ENCODE measurements around the gene PEX11A. TPM values are rescaled to one million over a fixed set of nuclear protein-coding genes. Genes with fewer than 3 reads are reported as not detected.

PEX11A gene
- total RNA-seq, 4 donors from 2014 or later, result 7.2 to 15.5 (median 9.7) TPM

GRCh38 chr15:89728254-89728653 lies 37.7 kb upstream of the PEX11A start:
- Histone ChIP-seq H3K9me3 (peaks cover 0 to 10% (median 0%) of the 10 kb centered on the region in 4 donors), H3K36me3 (no peaks in the 10 kb centered on the region), H3K4me1 (peaks cover 0 to 6% (median 0%) of the 10 kb centered on the region in 4 donors), H3K27me3 (no peaks in the 10 kb centered on the region), H3K27ac (peak overlapping the region in 2 of 4 donors; percentile 38 to 55), H3K4me3 (no peak overlapping the region)
- no peak for DNase-seq (ENCODE audit: low spot score in 2 of 2)
- no peak for TF ChIP-seq CTCF (IDR thresholded peaks at IDR 0.05)
- no peak for TF ChIP-seq POLR2A (IDR thresholded peaks at IDR 0.05)
- TF ChIP-seq EP300 (IDR thresholded peaks at IDR 0.05), result peak; percentile 27 to 66
- 33 to 37% methylated on average over 2 of the region's 2 CpGs for WGBS, 2 donors

- Histone ChIP-seq H3K9me3 (peaks cover 0 to 10% (median 0%) of the 10 kb centered on the region in 4 donors), H3K4me3 (no peak overlapping the region), H3K4me1 (peaks cover 0 to 6% (median 0%) of the 10 kb centered on the region in 4 donors), H3K27me3 (no peaks in the 10 kb centered on the region), H3K36me3 (no peaks in the 10 kb centered on the region), H3K27ac (no peak overlapping the region)
- no peak for TF ChIP-seq POLR2A (IDR thresholded peaks at IDR 0.05)
- TF ChIP-seq EP300 (IDR thresholded peaks at IDR 0.05), result no peak
- TF ChIP-seq CTCF (IDR thresholded peaks at IDR 0.05), result no peak
- 83 to 88% methylated on average over 1 of the region's 1 CpG for WGBS, 2 donors
- no peak for DNase-seq (ENCODE audit: low spot score in 2 of 2)
Measured at GRCh38 chr15:89725064-89725463, 34.5 kb upstream of the PEX11A start.

- H3K36me3 ChIP-seq, result no peaks in the 10 kb centered on the region
- peaks cover 0 to 10% (median 0%) of the 10 kb centered on the region in 4 donors for H3K9me3 ChIP-seq
- H3K27me3 ChIP-seq, result no peaks in the 10 kb centered on the region
- 97 to 100% methylated on average over 1 of the region's 1 CpG for WGBS, 2 donors
- TF ChIP-seq POLR2A (IDR thresholded peaks at IDR 0.05), result no peak
- TF ChIP-seq CTCF (IDR thresholded peaks at IDR 0.05), result no peak
- TF ChIP-seq EP300 (IDR thresholded peaks at IDR 0.05), result no peak
- no peak for DNase-seq (ENCODE audit: low spot score in 2 of 2)
- H3K4me3 ChIP-seq, result no peak overlapping the region
- no peak overlapping the region for H3K27ac ChIP-seq
- peaks cover 0 to 6% (median 0%) of the 10 kb centered on the region in 4 donors for H3K4me1 ChIP-seq
Measured at GRCh38 chr15:89724621-89725020, 34.1 kb upstream of the PEX11A start.

- Histone ChIP-seq H3K4me3 (no peak overlapping the region), H3K36me3 (no peaks in the 10 kb centered on the region), H3K4me1 (no peaks in the 10 kb centered on the region), H3K27ac (no peak overlapping the region), H3K9me3 (peaks cover 0 to 10% (median 0%) of the 10 kb centered on the region in 4 donors), H3K27me3 (no peaks in the 10 kb centered on the region)
- DNase-seq (ENCODE audit: low spot score in 2 of 2), result no peak
- TF ChIP-seq CTCF (IDR thresholded peaks at IDR 0.05) (no peak), EP300 (IDR thresholded peaks at IDR 0.05) (no peak), POLR2A (IDR thresholded peaks at IDR 0.05) (no peak)
- WGBS, 2 donors, result 74 to 75% methylated on average over 3 of the region's 3 CpGs
Measured at GRCh38 chr15:89723031-89723430, 32.5 kb upstream of the PEX11A start.

GRCh38 chr15:89714775-89715174 lies 24.2 kb upstream of the PEX11A start:
- no peak for DNase-seq (ENCODE audit: low spot score in 2 of 2)
- no peaks in the 10 kb centered on the region for H3K9me3 ChIP-seq
- no peak overlapping the region for H3K27ac ChIP-seq
- H3K36me3 ChIP-seq, result no peaks in the 10 kb centered on the region
- H3K4me3 ChIP-seq, result no peak overlapping the region
- H3K27me3 ChIP-seq, result no peaks in the 10 kb centered on the region
- H3K4me1 ChIP-seq, result no peaks in the 10 kb centered on the region
- no peak for TF ChIP-seq EP300 (IDR thresholded peaks at IDR 0.05)
- TF ChIP-seq CTCF (IDR thresholded peaks at IDR 0.05), result no peak
- no peak for TF ChIP-seq POLR2A (IDR thresholded peaks at IDR 0.05)
- 89 to 91% methylated on average over 2 of the region's 2 CpGs for WGBS, 2 donors
